OCI-LY7 (cell line): ENCODE results near the gene SELENOH.

Source experiments
- CTCF ChIP-seq: fragments of 200-600 bp; sonication (generic); conservative IDR thresholded peaks from 2 replicates; pipeline ENCODE4 v1.5.1; 2014; ENCODE audit warnings: mild to moderate bottlenecking, antibody characterized with exemption, low read length, moderate library complexity, mixed read lengths
- EZH2phosphoT487 ChIP-seq: fragments of 200-600 bp; sonication (generic); IDR thresholded peaks from 2 replicates; pipeline ENCODE4 v1.6.1; 2018; ENCODE audit warnings: low read depth, borderline replicate concordance, mild to moderate bottlenecking, mixed run types, antibody characterized with exemption, low read length, moderate library complexity, mixed read lengths

DNA sequence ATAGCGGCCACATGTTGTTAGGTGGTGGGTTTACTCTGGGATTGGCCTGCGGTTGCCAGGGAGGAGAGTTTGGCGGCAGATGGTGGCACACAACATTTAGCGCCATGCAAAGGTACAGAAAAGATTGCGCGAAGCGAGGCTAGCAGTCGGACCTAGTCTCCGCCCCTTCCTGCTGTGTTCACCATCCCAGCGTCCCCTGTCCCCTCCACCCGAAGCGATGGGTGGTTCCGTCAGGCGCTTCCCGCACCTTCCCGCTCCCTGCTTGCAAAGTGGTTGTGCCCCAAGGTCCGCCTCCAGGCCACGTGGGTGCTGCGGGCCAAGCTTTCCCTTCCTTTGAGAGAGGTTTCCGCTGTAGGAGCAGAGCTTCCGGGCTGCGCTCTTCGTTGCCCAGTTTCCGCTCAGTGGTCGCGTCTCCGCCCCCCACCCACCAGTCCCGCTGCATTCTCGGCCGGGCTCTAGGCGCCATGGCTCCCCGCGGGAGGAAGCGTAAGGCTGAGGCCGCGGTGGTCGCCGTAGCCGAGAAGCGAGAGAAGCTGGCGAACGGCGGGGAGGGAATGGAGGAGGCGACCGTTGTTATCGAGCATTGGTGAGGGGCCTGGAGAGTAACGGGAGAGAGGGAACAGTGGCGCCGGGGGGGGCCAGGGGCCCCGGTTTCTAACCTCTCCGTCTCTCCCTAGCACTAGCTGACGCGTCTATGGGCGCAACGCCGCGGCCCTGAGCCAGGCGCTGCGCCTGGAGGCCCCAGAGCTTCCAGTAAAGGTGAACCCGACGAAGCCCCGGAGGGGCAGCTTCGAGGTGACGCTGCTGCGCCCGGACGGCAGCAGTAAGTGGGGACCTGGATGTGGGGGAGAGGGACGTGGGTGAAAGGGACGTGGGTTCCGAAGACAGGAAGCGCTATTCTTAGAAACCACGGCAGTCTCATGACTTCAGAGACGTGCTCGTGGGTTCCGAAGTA is at the start of gene SELENOH:
- TF ChIP-seq CTCF (no peak), EZH2phosphoT487 (no peak)
